Natural killer cell (primary cell): ENCODE data around the gene TATDN2. TPM values are rescaled to one million over a fixed set of nuclear protein-coding genes. Genes with fewer than 3 reads are reported as not detected.
A peak's percentile ranks its signal among the peaks of the same experiment; 100 is the strongest.

Experiments
- ATAC-seq, 3 donors: fragments of 150-1000 bp in 2 of 3; fragments of 200-7000 bp in 1 of 3; cut with Tn5 transposase; 1 replicate in 1 of 3; 2 replicates in 2 of 3; pipeline ENCODE4 v1.10.0; 2021; ENCODE audit warnings: mild to moderate bottlenecking in 2 of 3, moderate library complexity in 2 of 3
- DNase-seq, 2 donors: peaks; one replicate each; pipeline versions ENCODE4 v3.0.0 to v3.0.0-alpha.2; 2013 to 2021; ENCODE audit warnings: mixed read lengths in 1 of 2
- H3K27ac ChIP-seq: one replicate; pipeline ENCODE4 v1.5.1; 2013; ENCODE audit warnings: mild to moderate bottlenecking, low read length
- H3K27me3 ChIP-seq: one replicate; pipeline ENCODE4 v1.6.1; 2013; ENCODE audit warnings: low read length; ENCODE audit not compliant: control insufficient read depth, insufficient read depth
- H3K36me3 ChIP-seq: one replicate; pipeline ENCODE4 v1.6.1; 2013; ENCODE audit warnings: low read length; ENCODE audit not compliant: control insufficient read depth, insufficient read depth
- H3K4me1 ChIP-seq: one replicate; pipeline ENCODE4 v1.6.1; 2013; ENCODE audit warnings: low read length; ENCODE audit not compliant: control insufficient read depth, insufficient read depth
- H3K4me3 ChIP-seq: one replicate; pipeline ENCODE4 v1.5.1; 2013; ENCODE audit warnings: low read length
- H3K9me3 ChIP-seq: one replicate; pipeline ENCODE4 v1.6.1; 2013; ENCODE audit warnings: low read length; ENCODE audit not compliant: control insufficient read depth, insufficient read depth
- H3K27ac Mint-ChIP-seq, 2 donors: one replicate each; pipeline ENCODE4 v1.8.0; 2022; ENCODE audit warnings: mild to moderate bottlenecking in 2 of 2, mixed read lengths in 2 of 2, moderate library complexity in 1 of 2
- H3K27me3 Mint-ChIP-seq, 2 donors: one replicate each; pipeline ENCODE4 v1.8.0; 2022; ENCODE audit warnings: low read depth in 2 of 2, mixed read lengths in 2 of 2
- H3K36me3 Mint-ChIP-seq: one replicate; pipeline ENCODE4 v1.8.0; 2022; ENCODE audit warnings: mixed read lengths
- H3K4me1 Mint-ChIP-seq, 2 donors: one replicate each; pipeline ENCODE4 v1.8.0; 2022; ENCODE audit warnings: mixed read lengths in 2 of 2
- H3K4me3 Mint-ChIP-seq: one replicate; pipeline ENCODE4 v1.8.0; 2022; ENCODE audit warnings: mild to moderate bottlenecking, moderate library complexity, mixed read lengths
- H3K9me3 Mint-ChIP-seq, 2 donors: one replicate each; pipeline ENCODE4 v1.8.0; 2022; ENCODE audit warnings: mixed read lengths in 2 of 2
- WGBS: methylation state at CpG from one replicate; pipeline ENCODE4 v1.1.7; 2013; ENCODE audit warnings: missing lambda C conversion rate; ENCODE audit not compliant: insufficient coverage; 5-methylcytosine and 5-hydroxymethylcytosine counted together
- intact Hi-C: fragments of 100-400 bp; cut with micrococcal nuclease; formaldehyde crosslinking; loops from one replicate; pipeline ENCODE4 v1.14.2; 2022
- total RNA-seq, 4 donors: library from RNA; stranded (reverse); fragments of 120-200 nt in 1 of 4; gene quantifications; one replicate each; pipeline versions ENCODE4 v1.2.3 to v1.2.4, GENCODE V29; 2013 to 2022
- TF ChIP-seq, protein P1 (sequence below): fragments of 200-600 bp; IDR thresholded peaks from one replicate; pipeline ENCODE4 v1.8.0; 2022; ENCODE audit warnings: antibody characterized with exemption

The TATDN2 gene
- total RNA-seq, 3 donors from 2014 or later (not counting 1 experiment from before 2014, with no cell fraction given): 75.6 to 99.4 (median 88.4) TPM

DNA sequence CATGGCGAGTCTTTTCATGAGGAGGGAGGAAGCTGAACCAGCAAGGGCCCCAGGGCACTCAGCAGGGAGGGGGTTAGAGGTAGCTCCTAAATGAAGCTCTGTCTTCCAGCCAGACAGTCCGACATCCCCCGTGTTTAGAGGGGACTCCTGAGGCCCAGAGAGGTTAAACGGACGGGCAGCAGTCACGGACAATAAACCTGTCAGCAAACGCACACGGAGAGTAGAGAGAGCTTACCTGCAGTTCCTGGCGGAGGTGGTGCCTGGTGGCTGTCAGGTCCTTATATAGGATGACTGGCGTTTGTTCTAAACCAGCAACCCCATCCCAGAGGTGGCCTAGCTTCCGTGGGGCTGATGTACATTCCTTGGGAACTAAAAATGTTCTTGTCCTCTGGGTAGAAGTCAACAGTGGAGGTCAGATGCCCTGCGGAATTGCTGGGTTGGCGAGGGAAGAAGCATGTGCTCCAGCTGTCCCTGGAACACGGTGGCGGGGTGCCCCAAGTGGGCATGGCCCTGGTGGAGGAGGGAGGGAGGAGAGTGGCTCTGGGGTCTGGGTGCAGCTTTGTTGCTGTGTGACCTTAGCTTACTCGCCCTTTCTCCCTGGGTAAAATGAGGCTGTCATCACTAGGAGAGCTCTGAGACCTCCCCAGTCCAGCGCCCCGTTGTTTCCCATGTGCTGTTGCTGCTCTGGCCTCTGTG is 42.4 kb downstream of the TATDN2 start:
- ATAC-seq (no peak), DNase-seq (no peak)
- Histone ChIP-seq H3K9me3 (no peaks in the 10 kb centered on the region), H3K27ac (no peak overlapping the region), H3K4me1 (peaks cover 21% of the 10 kb centered on the region), H3K4me3 (no peak overlapping the region), H3K36me3 (peaks cover 34% of the 10 kb centered on the region), H3K27me3 (no peaks in the 10 kb centered on the region)
- Mint-ChIP-seq H3K27me3 (no peaks in the 10 kb centered on the region), H3K36me3 (no peaks in the 10 kb centered on the region), H3K27ac (no peak overlapping the region), H3K9me3 (no peaks in the 10 kb centered on the region), H3K4me1 (peaks cover 15 to 18% of the 10 kb centered on the region in 2 donors), H3K4me3 (no peak overlapping the region)
- TF ChIP-seq, protein P1, sequence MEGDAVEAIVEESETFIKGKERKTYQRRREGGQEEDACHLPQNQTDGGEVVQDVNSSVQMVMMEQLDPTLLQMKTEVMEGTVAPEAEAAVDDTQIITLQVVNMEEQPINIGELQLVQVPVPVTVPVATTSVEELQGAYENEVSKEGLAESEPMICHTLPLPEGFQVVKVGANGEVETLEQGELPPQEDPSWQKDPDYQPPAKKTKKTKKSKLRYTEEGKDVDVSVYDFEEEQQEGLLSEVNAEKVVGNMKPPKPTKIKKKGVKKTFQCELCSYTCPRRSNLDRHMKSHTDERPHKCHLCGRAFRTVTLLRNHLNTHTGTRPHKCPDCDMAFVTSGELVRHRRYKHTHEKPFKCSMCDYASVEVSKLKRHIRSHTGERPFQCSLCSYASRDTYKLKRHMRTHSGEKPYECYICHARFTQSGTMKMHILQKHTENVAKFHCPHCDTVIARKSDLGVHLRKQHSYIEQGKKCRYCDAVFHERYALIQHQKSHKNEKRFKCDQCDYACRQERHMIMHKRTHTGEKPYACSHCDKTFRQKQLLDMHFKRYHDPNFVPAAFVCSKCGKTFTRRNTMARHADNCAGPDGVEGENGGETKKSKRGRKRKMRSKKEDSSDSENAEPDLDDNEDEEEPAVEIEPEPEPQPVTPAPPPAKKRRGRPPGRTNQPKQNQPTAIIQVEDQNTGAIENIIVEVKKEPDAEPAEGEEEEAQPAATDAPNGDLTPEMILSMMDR: no peak
- 96% methylated on average over 18 of the region's 18 CpGs for WGBS
- intact Hi-C loops: no loop called here

DNA sequence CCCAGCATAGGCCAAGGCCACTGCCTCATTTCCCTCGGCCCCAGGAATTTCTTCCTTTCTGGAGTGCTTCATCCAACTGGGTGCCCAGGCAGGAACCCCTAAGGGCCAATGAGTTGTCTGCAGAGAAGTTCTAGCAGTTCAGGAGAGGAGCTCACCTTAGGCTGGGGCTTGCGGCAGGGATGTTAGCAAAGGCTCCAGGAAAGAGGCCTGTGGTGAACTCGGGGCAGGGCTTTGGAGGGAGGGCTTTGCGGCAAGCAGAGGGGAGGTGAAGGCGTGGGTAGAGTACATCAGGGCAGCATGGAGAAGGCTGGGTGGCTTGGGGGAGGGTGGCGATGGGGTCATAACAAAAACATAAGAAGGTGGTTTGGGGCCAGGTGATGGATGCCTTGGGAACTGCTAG is 43.4 kb downstream of the TATDN2 start:
- no peak for ATAC-seq
- H3K27ac ChIP-seq: no peak overlapping the region
- peaks cover 21% of the 10 kb centered on the region for H3K4me1 ChIP-seq
- TF ChIP-seq, protein P1: no peak
- Mint-ChIP-seq H3K4me1 (peaks cover 15 to 18% of the 10 kb centered on the region in 2 donors), H3K27me3 (no peaks in the 10 kb centered on the region), H3K36me3 (no peaks in the 10 kb centered on the region), H3K27ac (peak overlapping the region in 1 of 2 donors; percentile 83), H3K9me3 (no peaks in the 10 kb centered on the region), H3K4me3 (no peak overlapping the region)
- WGBS: 89% methylated on average over 6 of the region's 6 CpGs
- peaks cover 30% of the 10 kb centered on the region for H3K36me3 ChIP-seq
- intact Hi-C loops: no loop called here
- no peak overlapping the region for H3K4me3 ChIP-seq
- H3K27me3 ChIP-seq: no peaks in the 10 kb centered on the region
- no peak for DNase-seq
- H3K9me3 ChIP-seq: no peaks in the 10 kb centered on the region

DNA sequence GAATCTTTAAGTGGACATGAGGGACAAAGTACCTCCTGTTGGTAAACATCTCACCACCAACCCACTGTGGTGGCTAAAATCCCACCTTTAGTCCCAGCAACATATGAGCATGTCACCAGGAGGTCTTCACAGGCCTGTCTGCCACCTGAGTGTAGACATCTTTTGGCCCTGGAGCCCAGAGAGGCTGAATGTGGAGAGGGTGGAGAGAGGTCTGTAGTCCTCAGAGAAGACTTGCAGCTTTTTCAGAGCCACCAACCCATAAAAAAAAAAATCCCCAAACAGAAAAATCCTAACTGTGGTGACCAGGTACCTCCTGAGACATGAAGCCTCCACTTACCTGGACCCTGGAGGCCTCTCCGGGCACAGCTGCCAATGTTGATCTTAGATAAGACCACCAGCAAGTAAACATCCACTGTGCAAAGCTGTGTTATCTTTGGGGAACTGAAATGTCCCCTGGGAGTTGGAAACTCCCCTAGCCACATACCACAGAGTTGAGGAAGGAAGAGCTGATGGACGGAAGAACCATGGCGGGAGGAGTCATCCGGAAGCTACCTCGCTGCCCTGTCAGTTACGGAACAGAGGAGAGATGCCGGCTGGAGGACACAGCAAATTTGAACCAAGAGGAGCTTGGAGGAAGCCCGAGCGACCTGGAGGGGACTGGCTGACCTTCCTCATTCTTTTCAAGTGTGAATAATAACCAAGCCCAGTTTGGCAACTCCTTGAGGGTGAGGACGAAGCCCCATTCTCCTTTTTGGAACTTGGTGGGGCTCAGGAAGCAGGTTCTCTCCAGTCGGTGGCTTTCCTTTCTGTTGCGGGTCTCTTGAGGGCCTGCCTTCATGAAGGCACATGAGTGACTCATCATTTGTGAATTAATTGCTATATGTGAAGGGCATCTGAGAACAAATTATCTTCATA is 44.5 kb downstream of the TATDN2 start, which contains the start of gene GHRL:
Gene GHRL, minus strand, starts transcription at position 443 of the 915 bp plus-strand sequence. CDS start 2,767 bp downstream, outside the sequence.
- H3K36me3 Mint-ChIP-seq: no peaks in the 10 kb centered on the region
- intact Hi-C loops: no loop called here
- H3K4me1 Mint-ChIP-seq: peaks cover 9 to 18% of the 10 kb centered on the region in 2 donors
- H3K27ac ChIP-seq: peak within 1 kb of the TSS; percentile 24
- H3K27ac Mint-ChIP-seq: peak within 1 kb of the TSS; percentile 70 to 83
- TF ChIP-seq, protein P1: no peak
- H3K9me3 ChIP-seq: no peaks in the 10 kb centered on the region
- no peaks in the 10 kb centered on the region for H3K27me3 Mint-ChIP-seq
- H3K27me3 ChIP-seq: no peaks in the 10 kb centered on the region
- ATAC-seq: peak; percentile 50 to 73 (median 60)
- peaks cover 21% of the 10 kb centered on the region for H3K4me1 ChIP-seq
- no peaks in the 10 kb centered on the region for H3K9me3 Mint-ChIP-seq
- WGBS: 22% methylated on average over 12 of the region's 12 CpGs
- H3K4me3 Mint-ChIP-seq: peak within 1 kb of the TSS; percentile 59
- peaks cover 26% of the 10 kb centered on the region for H3K36me3 ChIP-seq
- H3K4me3 ChIP-seq: no peak within 1 kb of the TSS
- peak in 1 of 2 donors; percentile 24 for DNase-seq
